GM23248 (cell line): Measurements from ENCODE around the gene ST3GAL6. TPM values are rescaled to one million over a fixed set of nuclear protein-coding genes. Genes with fewer than 3 reads are reported as not detected.

Experiments used
- DNase-seq: peaks from one replicate; pipeline ENCODE4 v3.0.0-alpha.2; 2015
- H2AFZ ChIP-seq: fragments of 200-600 bp; sonication (generic); 2 replicates; pipeline ENCODE4 v1.6.1; 2016; ENCODE audit warnings: antibody characterized with exemption
- H3F3A ChIP-seq: fragments of 200-600 bp; sonication (generic); 2 replicates; pipeline ENCODE4 v1.6.1; 2016; ENCODE audit warnings: mild to moderate bottlenecking, antibody characterized with exemption, mixed run types; ENCODE audit not compliant: insufficient read depth
- H3K27ac ChIP-seq: fragments of 200-600 bp; sonication (generic); 2 replicates; pipeline ENCODE4 v1.5.1; 2016; ENCODE audit warnings: mild to moderate bottlenecking
- H3K27me3 ChIP-seq: fragments of 200-600 bp; sonication (generic); replicated peaks from 2 replicates; pipeline ENCODE4 v1.6.1; 2016; ENCODE audit warnings: mild to moderate bottlenecking; ENCODE audit not compliant: insufficient read depth
- H3K36me3 ChIP-seq: fragments of 200-600 bp; sonication (generic); 2 replicates; pipeline ENCODE4 v1.6.1; 2016; ENCODE audit warnings: low read depth, mild to moderate bottlenecking
- H3K4me1 ChIP-seq: fragments of 200-600 bp; sonication (generic); 2 replicates; pipeline ENCODE4 v1.6.1; 2016; ENCODE audit warnings: mild to moderate bottlenecking; ENCODE audit not compliant: insufficient read depth
- H3K4me2 ChIP-seq: fragments of 200-600 bp; sonication (generic); one replicate; pipeline ENCODE4 v1.6.1; 2016; ENCODE audit warnings: mild to moderate bottlenecking; ENCODE audit not compliant: unreplicated experiment
- H3K4me3 ChIP-seq: fragments of 200-600 bp; sonication (generic); 2 replicates; pipeline ENCODE4 v1.5.1; 2016; ENCODE audit warnings: mild to moderate bottlenecking
- H3K79me2 ChIP-seq: fragments of 200-600 bp; sonication (generic); 2 replicates; pipeline ENCODE4 v1.6.1; 2016; ENCODE audit warnings: mild to moderate bottlenecking; ENCODE audit not compliant: insufficient read depth
- H3K9ac ChIP-seq: fragments of 200-600 bp; sonication (generic); 2 replicates; pipeline ENCODE4 v1.6.1; 2016; ENCODE audit warnings: mild to moderate bottlenecking
- H3K9me2 ChIP-seq: fragments of 200-600 bp; sonication (generic); 2 replicates; pipeline ENCODE4 v1.6.1; 2016; ENCODE audit warnings: mixed run types, mild to moderate bottlenecking, moderate library complexity; ENCODE audit not compliant: insufficient read depth
- H3K9me3 ChIP-seq: fragments of 200-600 bp; sonication (generic); one replicate; pipeline ENCODE4 v1.6.1; 2017; ENCODE audit warnings: low read depth
- H4K20me1 ChIP-seq: fragments of 200-600 bp; sonication (generic); 2 replicates; pipeline ENCODE4 v1.6.0; 2016; ENCODE audit not compliant: insufficient read depth
- EZH2 ChIP-seq: fragments of 200-600 bp; sonication (generic); IDR thresholded peaks from 2 replicates; pipeline ENCODE4 v1.6.1; 2018; ENCODE audit warnings: antibody characterized with exemption, mild to moderate bottlenecking; ENCODE audit not compliant: insufficient read depth, poor library complexity, severe bottlenecking
- EZH2phosphoT487 ChIP-seq: fragments of 200-600 bp; sonication (generic); IDR thresholded peaks from 2 replicates; pipeline ENCODE4 v1.6.1; 2018; ENCODE audit warnings: antibody characterized with exemption, moderate library complexity, mild to moderate bottlenecking, low read depth; ENCODE audit not compliant: insufficient read depth
- WGBS, 2 experiments: methylation state at CpG; one replicate each; pipeline ENCODE4 v1.1.6; 2015 to 2017; ENCODE audit warnings: low lambda C conversion rate in 2 of 2, low coverage in 1 of 2; ENCODE audit errors: missing lambda C conversion rate in 2 of 2; 5-methylcytosine and 5-hydroxymethylcytosine counted together
- in situ Hi-C: fragments of 300-500 bp; cut with MboI; formaldehyde crosslinking; loops from 2 replicates; pipeline ENCODE4 v1.15.0; 2020
- polyA plus RNA-seq: library from polyadenylated mRNA; unstranded; fragments of >200 nt; fragmentation: Nextera tagmentation; extraction: Ambion mirVana; gene quantifications from 2 replicates; pipeline ENCODE4 v1.2.1, GENCODE V29; 2016
- total RNA-seq: library from RNA; depleted of rRNA; stranded (reverse); fragments of >200 nt; shearing (Covaris generic); gene quantifications from 2 replicates; pipeline ENCODE4 v1.2.3, GENCODE V29; 2014

The ST3GAL6 gene
- total and polyA plus RNA-seq, 2 experiments from 2014 or later = 1.9 TPM; not detected in 1

DNA sequence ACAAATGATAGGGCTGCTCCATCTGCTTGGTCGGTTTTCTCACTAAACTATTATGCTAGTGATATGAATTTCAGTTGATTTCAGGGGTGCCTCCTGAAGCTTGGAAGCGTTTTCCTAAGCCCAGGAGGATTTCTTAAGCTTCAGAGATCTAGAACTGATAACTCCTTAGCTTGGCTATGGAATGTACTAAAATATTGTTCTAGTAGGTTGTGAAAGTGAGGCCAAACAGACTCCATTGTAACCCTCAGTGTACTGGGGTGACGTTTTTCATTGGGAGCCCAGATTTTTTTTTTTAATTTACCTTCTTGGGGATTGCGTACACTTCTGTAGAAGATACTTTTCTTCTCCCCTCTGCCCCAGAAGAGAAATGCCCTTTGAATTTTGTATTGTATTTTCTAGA, 17.0 kb upstream of the ST3GAL6 start:
- Histone ChIP-seq H3K79me2 (no peaks in the 10 kb centered on the region), H3K9ac (no peak overlapping the region), H3K4me1 (no peaks in the 10 kb centered on the region), H4K20me1 (no peaks in the 10 kb centered on the region), H3K4me3 (no peak overlapping the region), H3K9me2 (no peaks in the 10 kb centered on the region), H3K4me2 (no peak overlapping the region), H3K9me3 (no peaks in the 10 kb centered on the region), H3K27me3 (peaks cover 47% of the 10 kb centered on the region), H3F3A (no peaks in the 10 kb centered on the region), H3K36me3 (no peaks in the 10 kb centered on the region), H3K27ac (no peak overlapping the region), H2AFZ (no peak overlapping the region)
- TF ChIP-seq EZH2phosphoT487 (no peak), EZH2 (no peak)
- in situ Hi-C loops = no loop called here
- WGBS, 2 experiments = 31 to 37% methylated on average over 4 of the region's 4 CpGs
- no peak for DNase-seq

DNA sequence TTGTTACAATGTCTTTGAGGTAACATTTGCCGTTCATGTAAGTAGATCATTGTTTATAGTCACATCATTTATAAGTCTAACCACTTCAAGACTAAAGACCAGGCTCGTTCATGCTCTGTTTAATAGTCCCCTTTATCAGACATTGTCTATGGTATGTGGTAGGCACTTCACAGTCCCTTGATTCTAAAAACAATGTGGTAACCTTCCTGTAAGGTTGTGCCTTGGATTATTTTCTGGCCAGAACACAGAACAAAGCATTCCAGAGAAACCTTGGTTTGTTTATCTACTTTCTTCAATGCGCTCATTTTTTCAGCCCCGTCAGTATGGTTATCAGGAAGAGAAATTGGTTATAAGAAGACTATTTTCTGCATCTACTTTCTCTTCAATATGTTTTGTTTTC, 16.3 kb upstream of the ST3GAL6 start:
- Histone ChIP-seq H2AFZ (no peak overlapping the region), H3K4me3 (no peak overlapping the region), H4K20me1 (no peaks in the 10 kb centered on the region), H3K9me2 (no peaks in the 10 kb centered on the region), H3K9ac (no peak overlapping the region), H3K27me3 (peaks cover 48% of the 10 kb centered on the region), H3K79me2 (no peaks in the 10 kb centered on the region), H3F3A (no peaks in the 10 kb centered on the region), H3K36me3 (no peaks in the 10 kb centered on the region), H3K27ac (no peak overlapping the region), H3K4me2 (no peak overlapping the region), H3K9me3 (no peaks in the 10 kb centered on the region), H3K4me1 (no peaks in the 10 kb centered on the region)
- no peak for TF ChIP-seq EZH2phosphoT487
- TF ChIP-seq EZH2 = no peak
- WGBS, 2 experiments = 61 to 62% methylated on average over 4 of the region's 4 CpGs
- no peak for DNase-seq
- in situ Hi-C loops = no loop called here

DNA sequence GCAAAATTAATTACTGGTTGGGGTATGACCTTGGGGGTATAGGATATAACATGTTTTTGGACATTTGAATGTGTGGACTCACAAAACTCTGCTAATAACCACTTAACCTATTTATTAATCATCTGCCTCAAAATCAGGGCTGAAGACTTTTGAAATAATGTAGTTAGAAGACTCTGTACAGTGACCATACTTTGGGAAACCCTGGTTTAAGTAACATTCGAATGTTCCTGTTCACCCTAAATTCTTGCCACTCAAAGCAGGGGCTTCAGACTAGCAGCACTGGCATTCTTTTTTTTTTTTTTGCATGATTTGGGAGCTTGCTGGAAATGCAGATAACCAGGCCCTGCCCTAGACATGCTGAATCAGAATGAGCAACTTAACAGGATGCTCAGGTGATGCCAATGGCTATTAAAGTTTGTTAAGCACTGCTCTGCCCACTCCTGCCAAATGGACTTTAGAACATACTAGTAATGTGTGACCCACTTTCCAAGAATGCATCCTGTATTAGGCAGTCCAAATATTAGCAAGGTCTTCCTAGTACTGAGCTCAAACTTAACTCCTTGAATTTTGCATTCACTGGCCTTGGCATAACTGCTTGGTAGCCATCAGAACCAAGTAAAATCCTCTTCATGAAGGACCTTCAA, 12.7 kb upstream of the ST3GAL6 start:
- no peaks in the 10 kb centered on the region for H4K20me1 ChIP-seq
- no peak overlapping the region for H3K4me2 ChIP-seq
- no peak overlapping the region for H3K27ac ChIP-seq
- peaks cover 57% of the 10 kb centered on the region for H3K27me3 ChIP-seq
- no peaks in the 10 kb centered on the region for H3K9me3 ChIP-seq
- no peak overlapping the region for H3K9ac ChIP-seq
- in situ Hi-C loops = no loop called here
- no peaks in the 10 kb centered on the region for H3K9me2 ChIP-seq
- no peaks in the 10 kb centered on the region for H3K36me3 ChIP-seq
- H2AFZ ChIP-seq = no peak overlapping the region
- DNase-seq = no peak
- H3K79me2 ChIP-seq = no peaks in the 10 kb centered on the region
- H3K4me3 ChIP-seq = no peak overlapping the region
- H3K4me1 ChIP-seq = no peaks in the 10 kb centered on the region
- 46 to 52% methylated on average over 1 of the region's 1 CpG for WGBS, 2 experiments
- TF ChIP-seq EZH2phosphoT487 (no peak), EZH2 (no peak)
- no peaks in the 10 kb centered on the region for H3F3A ChIP-seq

DNA sequence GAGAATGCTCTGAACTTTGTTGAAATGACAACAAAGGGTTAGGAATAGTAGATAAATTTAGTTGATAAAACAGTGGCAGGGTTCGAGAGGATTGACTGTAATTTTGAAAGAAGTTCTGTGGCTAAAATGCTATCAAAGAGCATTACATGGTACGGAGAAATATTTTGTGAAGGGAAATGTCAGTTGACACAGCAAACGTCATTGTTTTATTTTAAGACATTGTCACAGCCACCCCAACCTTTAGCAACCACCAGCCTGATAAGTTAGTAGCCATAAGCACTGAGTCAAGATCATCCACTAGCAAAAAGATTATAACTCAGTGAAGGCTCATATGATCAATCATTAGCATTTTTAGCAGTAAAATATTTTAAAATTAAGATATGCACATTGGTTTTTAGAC, 8.7 kb upstream of the ST3GAL6 start:
- H3K27ac ChIP-seq = no peak overlapping the region
- no peaks in the 10 kb centered on the region for H3K4me1 ChIP-seq
- 26 to 30% methylated on average over 3 of the region's 3 CpGs for WGBS, 2 experiments
- H3F3A ChIP-seq = no peaks in the 10 kb centered on the region
- in situ Hi-C loops = no loop called here
- H3K36me3 ChIP-seq = no peaks in the 10 kb centered on the region
- no peaks in the 10 kb centered on the region for H3K79me2 ChIP-seq
- H3K4me2 ChIP-seq = no peak overlapping the region
- peaks cover 64% of the 10 kb centered on the region for H3K27me3 ChIP-seq
- no peak overlapping the region for H2AFZ ChIP-seq
- no peaks in the 10 kb centered on the region for H4K20me1 ChIP-seq
- H3K4me3 ChIP-seq = no peak overlapping the region
- TF ChIP-seq EZH2phosphoT487 = no peak
- no peak for TF ChIP-seq EZH2
- no peaks in the 10 kb centered on the region for H3K9me2 ChIP-seq
- DNase-seq = no peak
- H3K9ac ChIP-seq = no peak overlapping the region
- no peaks in the 10 kb centered on the region for H3K9me3 ChIP-seq
